HG02678 (cell line): Measurements from ENCODE around the gene TMEM120A.

Source experiments
- ATAC-seq: cut with Tn5 transposase; IDR thresholded peaks from one replicate; pipeline ENCODE4 v1.9.1; 2021; ENCODE audit warnings: mild to moderate bottlenecking, moderate library complexity; ENCODE audit not compliant: unreplicated experiment

The TMEM120A gene

DNA sequence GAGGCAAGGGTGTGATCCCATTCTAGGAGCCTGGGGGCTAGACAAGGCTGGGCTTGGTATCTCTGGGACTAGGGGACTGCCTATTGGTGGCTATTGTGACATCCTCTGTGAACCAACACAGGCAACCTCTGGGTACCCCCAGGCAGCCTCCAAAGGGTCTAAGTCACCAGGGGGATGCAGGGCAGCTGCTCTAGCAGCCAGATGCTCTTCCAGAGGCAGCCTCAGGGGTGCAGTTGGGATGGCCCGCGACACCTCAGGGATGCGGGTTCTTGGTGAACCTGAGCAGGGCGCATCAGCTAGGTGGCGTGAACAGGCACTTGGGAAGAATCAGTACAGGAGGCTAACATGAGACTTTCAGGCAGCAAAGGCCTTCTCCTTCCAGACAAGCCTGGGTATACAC, 1.6 kb upstream of the TMEM120A start:
- no peak for ATAC-seq

DNA sequence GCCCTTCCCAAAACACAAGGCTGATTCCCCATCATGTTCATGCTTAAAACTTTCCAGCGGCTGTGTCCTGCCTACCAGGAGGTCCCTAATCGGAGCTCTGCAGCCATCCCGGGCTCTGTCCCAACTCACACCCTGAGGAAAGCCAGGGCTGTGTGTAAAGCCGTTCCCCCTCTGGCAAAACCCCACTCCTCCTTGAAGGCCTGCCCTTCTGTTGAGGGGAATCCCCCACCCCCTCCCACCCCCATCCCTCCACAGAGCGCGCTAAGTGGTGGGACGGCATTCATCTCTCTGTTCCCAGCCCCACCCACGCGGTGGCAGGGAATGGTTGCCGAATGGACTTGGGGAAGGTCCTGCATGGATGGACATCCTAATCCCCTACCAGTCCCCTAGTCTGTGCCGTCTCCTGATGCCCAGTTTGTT, 667 bp upstream of the TMEM120A start:
- no peak for ATAC-seq

DNA sequence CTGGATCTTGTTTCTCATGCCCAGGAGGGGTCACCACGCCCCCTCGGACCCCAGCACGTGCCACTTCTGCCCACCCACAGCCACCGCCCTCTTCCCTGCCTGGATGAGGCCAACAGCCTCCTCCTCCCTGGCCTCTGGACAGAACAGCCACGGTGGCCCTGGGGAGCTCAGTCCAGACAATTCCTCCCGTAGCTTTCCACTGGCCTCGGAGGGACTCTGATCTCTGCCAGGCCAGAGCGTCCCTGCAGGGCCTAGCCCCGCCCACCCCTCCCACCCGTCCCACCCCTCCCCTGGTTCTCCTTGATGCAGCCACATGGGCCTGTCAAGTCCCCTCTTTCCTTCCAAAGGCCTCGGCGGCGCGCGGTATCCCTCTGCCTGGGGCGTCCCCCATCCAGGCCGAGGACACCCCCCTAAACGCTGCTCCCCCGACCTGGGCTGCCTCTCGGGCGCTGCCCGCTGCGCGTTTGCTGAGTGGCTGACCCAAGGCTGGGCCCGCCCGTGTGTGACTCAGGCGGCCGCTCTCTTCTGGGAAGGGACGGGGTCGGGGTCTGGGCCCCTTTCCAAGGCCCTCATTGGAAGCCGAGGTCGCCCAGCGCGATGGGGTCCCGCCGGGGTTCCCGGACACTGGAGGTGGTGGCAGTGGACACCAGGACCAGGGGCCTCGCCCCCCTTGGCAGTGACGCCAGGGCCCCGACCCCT, 557 bp downstream of the TMEM120A start:
- ATAC-seq, result peak; percentile 3

DNA sequence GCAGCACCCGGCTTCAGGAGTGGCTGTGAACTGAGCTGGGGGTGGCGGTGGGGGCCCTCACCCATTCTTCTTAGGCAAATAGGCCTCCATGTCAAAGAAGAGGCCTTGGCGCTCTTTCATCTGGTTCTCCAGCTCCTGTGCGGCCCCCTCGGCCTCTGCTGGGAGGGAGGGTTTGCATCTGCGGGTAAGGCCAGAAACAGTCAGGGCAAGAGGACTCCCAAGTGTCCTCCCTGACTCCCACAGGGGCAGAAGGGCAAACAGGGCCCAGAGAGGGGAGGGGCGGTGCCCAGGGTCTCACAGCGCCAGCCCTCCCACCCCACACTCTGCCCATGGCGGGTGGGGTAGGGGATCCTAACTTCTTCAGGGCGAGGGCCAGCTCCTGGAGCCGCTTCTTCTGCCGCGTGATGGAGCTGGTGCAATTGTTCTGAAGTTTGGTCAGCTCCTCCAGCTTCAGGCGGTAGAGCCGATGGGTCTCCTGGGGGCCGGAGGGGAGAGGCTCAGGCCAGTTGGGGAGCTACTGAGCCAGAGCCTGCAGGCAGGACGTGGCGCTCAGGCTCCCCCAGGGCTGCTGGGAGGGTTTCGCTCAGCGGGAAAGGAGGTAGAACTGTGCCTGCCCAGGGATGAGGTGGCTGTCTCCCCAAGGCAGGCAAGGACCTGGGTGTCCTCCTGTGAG, 2.2 kb downstream of the TMEM120A start:
- ATAC-seq, result no peak

DNA sequence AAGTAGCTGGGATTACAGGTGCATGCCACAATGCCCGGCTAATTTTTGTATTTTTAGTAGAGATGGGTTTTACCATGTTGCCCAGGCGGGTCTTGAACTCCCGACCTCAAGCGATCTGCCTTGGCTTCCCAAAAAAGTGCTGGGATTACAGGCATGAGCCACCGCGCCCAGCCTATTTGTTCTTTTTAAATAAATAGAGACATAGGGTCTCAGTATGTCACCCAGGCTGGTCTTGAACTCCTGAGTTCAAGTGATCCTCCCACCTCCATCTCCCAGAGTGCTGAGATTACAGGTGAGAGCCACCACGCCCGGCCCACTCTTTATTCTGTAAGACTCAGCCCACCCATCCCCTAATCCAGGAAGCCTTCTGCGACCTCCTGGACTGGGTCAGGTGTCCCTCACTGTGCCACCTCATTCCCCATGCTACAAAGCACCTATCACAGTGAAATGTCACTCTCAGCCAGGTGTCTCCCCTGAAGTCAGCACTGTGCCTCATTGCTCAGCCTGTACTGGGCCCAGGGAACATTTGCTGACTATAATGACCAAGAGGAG, 2.8 kb downstream of the TMEM120A start:
- ATAC-seq, result no peak

DNA sequence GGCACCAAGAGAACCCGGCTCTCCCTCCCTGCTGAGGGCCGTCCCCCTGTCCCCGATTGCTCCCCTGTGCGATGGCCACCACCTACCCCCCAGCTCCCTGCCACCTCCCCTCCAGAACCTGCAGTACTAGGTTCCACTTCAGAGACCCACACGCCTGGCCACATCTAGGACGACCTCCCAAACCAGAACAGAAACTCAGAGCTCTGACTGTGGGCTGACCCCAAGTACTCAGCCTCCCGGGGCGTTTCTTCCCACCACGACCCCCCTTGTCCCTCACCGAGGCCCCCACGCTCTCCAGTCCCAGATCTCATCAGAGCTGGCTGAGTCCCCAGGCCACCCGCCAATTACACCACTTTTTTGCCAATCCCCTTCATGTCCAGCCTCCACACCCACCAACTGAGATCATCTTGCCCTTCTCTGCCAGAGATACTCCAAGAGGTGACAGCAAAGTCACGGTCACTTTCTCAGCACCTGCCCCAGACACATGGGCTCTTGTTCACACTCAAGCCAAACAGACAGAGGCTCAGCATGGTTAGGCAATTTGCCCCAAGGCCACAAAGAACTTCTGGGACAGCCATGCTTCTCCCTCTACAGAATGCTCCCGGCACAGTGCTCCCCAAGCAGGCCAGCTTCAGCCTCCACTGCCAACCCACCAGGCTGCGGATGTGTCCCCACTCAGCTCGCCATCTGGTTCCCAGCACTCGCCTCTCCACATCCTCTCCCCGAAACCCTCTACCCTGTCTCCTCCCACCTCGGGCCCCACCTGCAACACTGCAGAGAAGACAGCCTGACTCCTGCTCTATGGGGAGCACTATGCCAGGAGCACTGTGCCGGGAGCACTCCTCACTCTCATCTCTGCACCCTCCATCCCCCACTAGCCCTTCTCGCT, 4.7 kb downstream of the TMEM120A start:
- no peak for ATAC-seq

DNA sequence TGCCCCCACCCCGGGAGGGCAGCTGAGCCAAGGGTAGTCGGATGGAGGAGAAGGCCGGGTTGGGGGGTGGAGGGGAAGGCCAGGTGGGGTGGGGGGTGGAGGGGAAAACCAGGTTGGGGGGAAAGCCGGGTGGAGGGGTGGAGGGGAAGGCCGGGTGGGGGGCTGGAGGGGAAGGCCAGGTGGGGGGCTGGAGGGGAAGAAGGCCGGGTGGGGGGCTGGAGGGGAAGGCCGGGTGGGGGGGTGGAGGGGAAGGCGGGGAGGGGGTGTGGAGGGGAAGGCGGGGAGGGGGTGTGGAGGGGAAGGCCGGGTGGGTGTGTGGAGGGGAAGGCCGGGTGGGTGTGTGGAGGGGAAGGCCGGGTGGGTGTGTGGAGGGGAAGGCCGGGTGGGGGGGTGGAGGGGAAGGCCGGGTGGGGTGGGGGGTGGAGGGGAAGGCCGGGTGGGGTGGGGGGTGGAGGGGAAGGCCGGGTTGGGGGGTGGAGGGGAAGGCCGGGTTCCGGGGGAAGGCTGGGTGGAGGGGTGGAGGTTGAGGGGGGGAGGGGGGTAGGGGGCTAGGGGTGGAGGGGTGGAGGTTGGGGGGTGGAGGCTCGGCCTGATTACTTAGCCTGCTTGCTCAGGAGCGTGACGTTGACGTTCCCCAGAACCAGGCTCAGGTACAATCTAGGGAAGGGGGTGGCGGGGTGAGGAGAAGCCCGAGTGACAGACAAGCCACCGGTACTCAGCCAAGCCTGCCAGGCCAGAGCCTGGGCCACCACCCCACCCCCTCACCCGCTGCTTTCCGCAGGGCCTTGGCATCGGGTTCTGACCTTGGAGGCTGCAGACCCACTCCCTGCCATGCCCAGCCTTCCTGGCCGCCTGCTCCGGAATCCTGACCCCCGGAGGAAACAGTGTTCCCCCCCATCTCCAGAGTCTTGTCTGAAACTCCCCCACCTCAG, 5.6 kb downstream of the TMEM120A start:
- no peak for ATAC-seq

DNA sequence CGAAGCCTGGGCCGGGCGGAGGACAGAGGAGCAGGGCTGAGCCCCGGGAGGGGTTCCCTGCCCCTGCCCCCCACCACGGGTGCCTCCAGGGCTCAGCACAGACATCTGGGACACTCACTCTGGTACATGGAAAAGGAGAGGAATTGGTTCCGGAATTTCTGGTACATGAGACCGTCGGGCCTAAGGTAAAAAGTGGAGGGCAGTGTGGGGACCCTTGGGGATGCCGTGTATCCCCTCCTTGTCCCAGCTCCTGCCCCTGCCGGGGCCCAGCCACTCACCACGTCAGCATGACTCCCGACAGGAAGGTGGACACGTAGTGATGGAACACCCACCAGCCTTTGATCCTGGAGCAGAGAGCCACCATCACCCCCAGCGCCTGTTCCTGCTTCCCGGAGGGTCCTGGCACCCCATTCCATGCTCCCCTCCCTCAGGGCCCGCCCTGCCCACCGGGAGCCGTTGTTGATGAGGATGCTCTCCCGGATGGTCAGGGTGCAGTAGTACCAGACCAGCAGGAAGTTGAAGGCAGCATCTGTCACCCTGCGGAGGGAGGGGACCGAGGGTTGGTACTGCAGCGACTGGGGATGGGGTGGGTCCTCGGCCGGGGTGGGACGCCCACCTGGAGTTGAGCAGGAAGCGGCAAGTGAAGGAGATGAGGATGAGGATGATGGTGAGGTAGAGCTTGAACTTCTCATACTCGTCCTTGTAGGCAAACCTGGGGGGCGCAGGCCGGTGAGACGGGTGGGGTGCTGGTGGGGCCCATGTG, 6.4 kb downstream of the TMEM120A start:
- ATAC-seq, result no peak

DNA sequence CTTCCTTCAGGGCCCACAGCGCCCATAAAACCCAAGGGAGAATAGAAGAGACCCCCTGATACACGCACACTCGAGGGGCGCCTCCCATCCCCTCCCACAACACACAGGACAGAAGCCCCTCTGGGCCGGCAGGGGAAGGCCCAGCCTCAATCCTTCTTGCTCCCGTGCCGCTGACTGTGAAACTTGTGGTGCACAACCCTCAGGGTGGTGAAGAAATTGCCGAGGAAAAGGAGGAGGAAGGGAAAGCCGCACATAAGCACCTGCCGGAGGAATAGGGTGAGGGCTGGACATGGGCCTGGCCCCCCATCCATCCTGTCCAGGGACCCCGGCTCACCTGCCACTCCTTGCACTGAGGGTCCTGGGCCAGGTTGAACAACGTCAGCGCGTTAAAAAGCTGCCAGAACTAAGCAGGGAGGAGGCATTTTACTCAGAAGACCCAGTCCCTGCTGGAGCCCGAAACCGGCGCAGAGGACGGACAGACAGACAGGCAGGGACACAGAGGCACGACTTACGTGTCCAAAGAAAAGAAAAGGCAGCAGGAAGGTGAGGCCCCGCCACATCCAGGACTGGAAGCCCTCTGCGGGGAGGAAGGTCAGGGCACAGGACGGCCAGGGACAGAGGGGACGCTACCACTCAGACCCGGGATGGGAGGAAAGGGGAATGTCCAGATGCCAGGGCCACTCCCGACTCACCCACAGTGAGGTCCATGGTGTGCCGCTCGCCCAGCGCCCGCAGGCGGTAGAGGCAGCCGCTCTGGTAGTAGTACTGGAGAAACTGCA, 7.2 kb downstream of the TMEM120A start:
- ATAC-seq, result no peak

DNA sequence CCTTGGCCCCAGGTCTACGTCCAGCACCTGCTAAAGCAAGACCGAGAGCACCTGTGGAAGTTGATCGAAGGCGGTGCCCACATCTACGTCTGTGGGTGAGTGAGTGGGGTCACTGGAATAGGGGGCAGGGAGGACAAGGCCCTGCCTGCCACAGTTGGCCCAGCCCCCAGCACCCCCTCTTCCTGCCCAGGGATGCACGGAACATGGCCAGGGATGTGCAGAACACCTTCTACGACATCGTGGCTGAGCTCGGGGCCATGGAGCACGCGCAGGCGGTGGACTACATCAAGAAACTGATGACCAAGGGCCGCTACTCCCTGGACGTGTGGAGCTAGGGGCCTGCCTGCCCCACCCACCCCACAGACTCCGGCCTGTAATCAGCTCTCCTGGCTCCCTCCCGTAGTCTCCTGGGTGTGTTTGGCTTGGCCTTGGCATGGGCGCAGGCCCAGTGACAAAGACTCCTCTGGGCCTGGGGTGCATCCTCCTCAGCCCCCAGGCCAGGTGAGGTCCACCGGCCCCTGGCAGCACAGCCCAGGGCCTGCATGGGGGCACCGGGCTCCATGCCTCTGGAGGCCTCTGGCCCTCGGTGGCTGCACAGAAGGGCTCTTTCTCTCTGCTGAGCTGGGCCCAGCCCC, 8.1 kb downstream of the TMEM120A start:
- ATAC-seq, result no peak

DNA sequence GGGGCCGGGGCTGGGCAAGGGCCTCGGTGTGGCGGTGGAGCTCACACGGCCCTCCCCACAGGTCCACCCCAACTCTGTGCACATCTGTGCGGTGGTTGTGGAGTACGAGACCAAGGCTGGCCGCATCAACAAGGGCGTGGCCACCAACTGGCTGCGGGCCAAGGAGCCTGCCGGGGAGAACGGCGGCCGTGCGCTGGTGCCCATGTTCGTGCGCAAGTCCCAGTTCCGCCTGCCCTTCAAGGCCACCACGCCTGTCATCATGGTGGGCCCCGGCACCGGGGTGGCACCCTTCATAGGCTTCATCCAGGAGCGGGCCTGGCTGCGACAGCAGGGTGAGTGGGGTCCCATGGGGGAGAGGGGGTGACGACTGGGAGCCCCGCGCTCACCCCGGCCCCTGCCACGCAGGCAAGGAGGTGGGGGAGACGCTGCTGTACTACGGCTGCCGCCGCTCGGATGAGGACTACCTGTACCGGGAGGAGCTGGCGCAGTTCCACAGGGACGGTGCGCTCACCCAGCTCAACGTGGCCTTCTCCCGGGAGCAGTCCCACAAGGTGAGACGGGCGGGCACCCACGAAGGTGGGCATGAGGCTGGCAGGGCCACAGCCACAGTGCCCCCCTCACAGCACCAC, 8.8 kb downstream of the TMEM120A start:
- ATAC-seq, result no peak

DNA sequence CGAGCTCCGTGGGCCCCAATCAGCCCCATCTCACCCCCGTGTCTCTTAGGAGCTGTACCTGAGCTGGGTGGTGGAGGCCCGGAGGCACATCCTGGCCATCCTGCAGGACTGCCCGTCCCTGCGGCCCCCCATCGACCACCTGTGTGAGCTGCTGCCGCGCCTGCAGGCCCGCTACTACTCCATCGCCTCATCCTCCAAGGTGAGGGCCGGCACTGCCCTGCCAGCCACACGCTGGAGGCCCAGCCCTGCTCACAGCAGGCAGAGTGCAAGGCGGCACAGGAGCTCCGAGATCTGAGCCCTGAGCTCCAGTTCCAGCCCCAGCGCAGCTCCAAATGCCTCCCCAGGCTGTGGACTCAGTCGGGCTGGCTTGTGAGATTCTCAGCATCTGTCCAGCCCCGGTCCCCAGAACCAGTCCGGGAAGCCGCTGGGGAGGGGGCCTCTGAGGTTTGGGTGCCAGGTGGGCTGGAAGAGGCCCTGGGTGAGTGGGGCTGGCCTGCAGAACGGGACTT, 9.3 kb downstream of the TMEM120A start:
- ATAC-seq, result no peak

DNA sequence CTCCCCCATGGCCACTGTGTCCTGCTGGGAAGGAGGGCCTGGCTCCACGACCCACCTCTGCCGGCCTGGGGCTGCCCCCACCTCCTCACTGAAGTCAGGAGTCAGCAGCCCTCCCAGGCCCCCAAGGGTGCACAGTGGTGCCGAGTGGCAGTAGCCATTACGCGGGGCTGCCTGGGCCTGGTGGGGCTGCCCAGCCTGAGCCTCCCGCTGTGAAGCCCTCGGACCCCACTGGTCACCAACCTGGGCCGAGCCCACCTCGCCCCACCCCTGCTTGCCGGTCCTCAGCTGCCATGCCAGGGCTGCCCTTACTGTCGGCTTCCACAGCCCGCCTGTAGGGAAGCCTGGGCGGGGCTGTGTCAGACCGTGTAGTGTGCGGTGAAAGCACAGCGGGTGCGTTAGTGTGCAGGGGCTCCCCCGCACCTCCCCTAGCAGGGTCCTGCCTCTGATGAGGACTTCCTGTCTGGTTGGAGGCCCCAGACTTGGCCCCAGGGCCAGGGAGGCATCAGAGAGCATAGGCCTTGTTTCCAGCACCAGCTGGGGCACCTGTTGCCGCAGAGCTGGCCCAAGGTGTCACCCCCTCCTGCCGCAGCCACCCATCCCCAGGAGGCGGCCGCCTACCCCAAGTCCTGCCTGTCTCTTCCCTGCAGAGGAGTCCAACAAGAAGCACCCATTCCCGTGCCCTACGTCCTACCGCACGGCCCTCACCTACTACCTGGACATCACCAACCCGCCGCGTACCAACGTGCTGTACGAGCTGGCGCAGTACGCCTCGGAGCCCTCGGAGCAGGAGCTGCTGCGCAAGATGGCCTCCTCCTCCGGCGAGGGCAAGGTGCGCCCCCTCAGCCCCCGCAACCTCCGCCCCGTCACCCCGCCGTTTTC, 10.0 kb downstream of the TMEM120A start:
- ATAC-seq, result no peak

DNA sequence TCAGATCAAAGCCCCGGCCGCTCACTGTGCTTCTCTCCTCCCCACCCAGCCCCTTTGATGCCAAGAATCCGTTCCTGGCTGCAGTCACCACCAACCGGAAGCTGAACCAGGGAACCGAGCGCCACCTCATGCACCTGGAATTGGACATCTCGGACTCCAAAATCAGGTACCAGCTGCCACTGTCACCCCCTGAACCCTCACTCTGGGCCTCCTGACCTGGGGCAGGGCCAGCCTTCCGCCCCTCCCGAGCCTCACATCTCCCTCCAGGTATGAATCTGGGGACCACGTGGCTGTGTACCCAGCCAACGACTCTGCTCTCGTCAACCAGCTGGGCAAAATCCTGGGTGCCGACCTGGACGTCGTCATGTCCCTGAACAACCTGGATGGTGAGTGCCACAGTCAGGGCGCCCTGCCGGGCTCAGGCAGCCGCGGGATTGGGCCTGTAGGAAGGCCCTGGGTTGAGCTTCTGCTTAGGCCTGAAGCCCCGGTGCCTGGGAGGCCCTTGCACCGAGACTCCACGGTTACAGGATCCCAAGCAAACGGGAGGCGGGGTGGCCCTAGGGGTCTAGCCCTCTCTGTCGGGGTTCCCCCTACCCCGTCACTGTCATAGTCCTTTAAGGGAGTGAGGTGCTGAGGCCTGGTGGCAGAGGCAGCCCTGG, 10.8 kb downstream of the TMEM120A start:
- ATAC-seq, result no peak

DNA sequence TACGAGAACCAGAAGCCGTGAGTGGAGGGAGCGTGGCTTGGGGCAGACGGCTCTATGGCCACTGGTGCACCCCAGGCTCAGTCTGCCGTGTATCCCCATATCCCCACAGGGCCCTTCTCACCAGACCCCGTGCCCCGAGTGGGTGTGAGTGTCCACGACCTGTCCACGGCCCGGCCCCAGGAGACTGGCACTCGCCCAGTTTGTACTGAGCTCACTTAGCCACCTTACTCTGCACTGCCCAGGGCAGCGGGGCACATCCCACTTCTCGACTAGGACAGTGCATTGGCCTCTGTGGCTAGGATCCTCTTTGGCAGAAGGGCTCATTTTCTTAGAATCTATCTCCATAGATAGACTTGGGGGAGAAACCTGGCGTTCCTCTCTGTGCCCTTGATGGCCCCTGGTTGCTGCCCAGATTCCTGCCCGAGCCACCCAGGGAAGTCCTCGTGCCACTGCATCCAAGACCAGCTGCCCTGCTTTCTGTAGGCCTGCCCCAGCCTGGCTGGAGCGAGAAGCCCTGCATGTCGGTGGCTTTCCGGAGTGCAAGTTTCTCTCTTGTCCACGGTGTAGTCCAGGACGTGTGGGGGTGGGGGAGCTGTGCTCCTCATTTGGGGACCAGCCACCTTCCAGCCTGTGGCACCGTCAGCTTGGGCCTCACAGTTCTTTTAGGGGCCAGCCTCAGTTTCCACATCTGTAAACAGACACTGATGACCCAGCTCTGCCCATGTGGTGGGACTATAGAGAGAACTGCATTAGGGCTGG, 11.9 kb downstream of the TMEM120A start:
- ATAC-seq, result no peak
